Gastroesophageal sphincter (tissue), 3 donors: ENCODE data around the gene YAP1.

ENCODE experiments used
- CTCF ChIP-seq, 4 experiments: fragments of 200-600 bp in 2 of 4; fragments of 450-650 bp in 2 of 4; sonication (generic) in 1 of 4; IDR thresholded peaks; one replicate each; pipeline ENCODE4 v1.5.1; 2017 to 2019; ENCODE audit warnings: antibody characterized with exemption in 4 of 4, mild to moderate bottlenecking in 2 of 4, moderate library complexity in 2 of 4
- EP300 ChIP-seq: sonication (generic); formaldehyde crosslinking; IDR thresholded peaks from one replicate; pipeline ENCODE4 v1.6.1; 2017; ENCODE audit warnings: antibody characterized with exemption, mild to moderate bottlenecking
- POLR2A ChIP-seq, 2 donors: fragments of 450-650 bp; IDR thresholded peaks; one replicate each; pipeline ENCODE4 v1.6.1; 2017; ENCODE audit warnings: antibody characterized with exemption in 2 of 2, mild to moderate bottlenecking in 2 of 2, moderate library complexity in 1 of 2

DNA sequence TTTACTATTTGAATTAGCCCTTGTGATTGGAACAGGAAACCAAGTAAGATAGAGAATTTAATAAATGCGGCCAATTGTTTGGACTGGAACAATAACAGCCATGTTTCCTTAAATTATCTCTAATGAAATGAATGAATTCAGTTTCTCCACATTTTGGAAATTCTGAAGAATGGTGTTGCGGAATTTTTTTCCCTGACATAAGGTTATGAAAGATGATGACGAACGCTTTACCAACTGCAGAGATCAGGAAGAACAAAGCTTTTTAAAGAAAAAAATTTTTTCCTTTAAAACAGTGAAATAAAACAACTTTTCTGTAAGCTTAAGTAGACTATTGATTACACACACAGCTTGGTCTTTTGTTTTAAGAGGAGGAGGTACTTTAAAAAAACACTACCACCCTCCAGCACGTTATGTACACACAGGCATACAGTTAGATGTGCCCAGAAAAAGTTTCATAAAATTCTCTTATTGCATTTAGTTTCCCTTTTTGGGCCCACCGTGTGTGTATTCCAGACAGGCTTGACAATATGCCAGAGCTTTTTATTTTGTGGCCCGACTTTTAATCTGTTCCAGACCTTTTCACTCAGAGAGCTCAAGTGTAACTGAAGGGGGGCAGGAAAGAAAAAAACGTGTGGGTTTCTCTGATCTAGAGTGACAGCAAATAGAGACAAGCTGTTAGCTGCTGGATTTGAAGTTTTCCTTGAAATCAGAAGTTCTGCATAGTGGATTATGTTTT is 77.3 kb downstream of the YAP1 start:
- no peak for TF ChIP-seq CTCF (IDR thresholded peaks at IDR 0.05)
- TF ChIP-seq POLR2A (IDR thresholded peaks at IDR 0.05), result no peak
- no peak for TF ChIP-seq EP300
